NCI-H2227 treated with DMSO at 0.1 percent for 48 hours (cell line): Measurements from ENCODE around the gene ACSF3.
A peak's percentile ranks its signal among the peaks of the same experiment; 100 is the strongest.

Experiments
- DNase-seq: peaks from one replicate; lab custom pipeline; 2025; lab: John Stamatoyannopoulos, UW

ACSF3 gene

DNA sequence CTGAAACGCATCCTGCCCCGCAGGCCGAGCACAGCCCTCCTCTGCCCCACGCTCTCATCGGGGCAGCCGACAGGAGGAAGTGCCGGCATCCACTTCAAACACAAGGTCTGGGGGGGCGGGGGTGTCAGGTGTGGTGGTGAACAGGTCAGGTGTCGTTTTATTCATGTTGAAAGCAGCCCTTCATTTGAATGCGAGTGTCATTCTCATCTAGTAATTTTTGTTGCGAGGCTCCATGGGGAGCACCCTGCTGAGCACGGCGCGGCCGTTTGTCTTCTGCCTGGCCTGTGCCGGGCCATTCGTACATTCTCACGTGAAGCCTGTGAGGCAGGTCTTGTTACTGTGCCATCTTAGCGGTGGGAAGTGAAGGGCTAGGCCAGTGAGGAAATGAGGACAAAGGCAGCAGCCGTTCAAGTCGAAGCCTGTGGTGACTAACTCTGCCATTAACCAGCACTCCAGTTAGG is 1.9 kb downstream of the ACSF3 start:
- DNase-seq, result peak; percentile 51

- no peak for DNase-seq
Measured at GRCh38 chr16:89096042-89096717, 2.5 kb downstream of the ACSF3 start.

DNA sequence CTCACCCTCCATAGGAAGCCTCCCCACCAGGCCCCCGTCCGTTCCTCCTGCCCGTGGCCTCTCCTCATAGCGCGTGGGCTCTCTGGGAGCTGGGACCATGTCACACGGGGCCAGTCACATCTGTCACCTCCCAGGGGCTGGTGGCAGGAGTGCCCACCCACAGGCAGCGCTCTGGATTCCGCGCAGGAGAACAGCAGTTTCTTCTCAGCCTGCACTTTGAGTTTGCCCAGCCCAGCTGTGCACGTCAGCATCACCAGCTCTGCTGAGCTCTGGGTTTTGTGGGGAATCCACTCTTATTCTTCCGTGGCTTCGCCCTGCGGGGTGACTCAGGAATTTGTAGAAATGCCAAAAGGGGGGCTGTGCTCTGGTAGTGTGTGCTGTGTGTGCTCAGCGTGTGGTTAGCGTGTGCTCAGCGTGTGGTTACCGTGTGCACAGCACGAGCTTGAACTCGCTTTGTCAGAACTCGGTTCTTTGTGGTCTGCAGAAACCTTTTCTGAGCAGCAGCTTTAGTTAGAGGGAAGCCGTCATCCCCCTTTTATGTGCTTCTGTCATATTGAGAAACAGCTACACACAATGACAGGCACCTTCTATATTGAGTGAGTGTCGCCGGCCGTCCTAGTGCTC is 3.2 kb downstream of the ACSF3 start:
- DNase-seq, result no peak

GRCh38 chr16:89097392-89097772 is 3.7 kb downstream of the ACSF3 start:
- no peak for DNase-seq

- no peak for DNase-seq
Measured at GRCh38 chr16:89098767-89099430, 5.2 kb downstream of the ACSF3 start.

DNA sequence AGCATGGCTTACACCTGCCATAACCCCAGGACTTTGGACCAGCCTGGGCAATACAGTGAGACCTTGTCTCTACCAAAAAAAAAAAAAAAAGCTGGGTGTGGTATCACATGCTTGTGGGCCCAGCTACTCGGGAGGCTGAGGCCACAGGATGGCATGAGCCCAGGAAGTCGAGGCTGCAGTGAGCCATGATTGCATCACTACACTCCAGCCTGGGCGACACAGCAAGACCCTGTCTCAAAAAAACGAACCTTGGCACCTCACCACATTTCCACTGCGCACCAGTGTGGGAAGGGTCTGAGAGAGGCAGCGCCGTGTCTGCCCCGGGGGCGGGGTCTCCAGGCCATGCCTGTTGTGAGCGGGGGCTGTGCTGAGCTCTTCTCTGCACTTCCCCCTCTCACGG is 6.3 kb downstream of the ACSF3 start:
- no peak for DNase-seq

DNA sequence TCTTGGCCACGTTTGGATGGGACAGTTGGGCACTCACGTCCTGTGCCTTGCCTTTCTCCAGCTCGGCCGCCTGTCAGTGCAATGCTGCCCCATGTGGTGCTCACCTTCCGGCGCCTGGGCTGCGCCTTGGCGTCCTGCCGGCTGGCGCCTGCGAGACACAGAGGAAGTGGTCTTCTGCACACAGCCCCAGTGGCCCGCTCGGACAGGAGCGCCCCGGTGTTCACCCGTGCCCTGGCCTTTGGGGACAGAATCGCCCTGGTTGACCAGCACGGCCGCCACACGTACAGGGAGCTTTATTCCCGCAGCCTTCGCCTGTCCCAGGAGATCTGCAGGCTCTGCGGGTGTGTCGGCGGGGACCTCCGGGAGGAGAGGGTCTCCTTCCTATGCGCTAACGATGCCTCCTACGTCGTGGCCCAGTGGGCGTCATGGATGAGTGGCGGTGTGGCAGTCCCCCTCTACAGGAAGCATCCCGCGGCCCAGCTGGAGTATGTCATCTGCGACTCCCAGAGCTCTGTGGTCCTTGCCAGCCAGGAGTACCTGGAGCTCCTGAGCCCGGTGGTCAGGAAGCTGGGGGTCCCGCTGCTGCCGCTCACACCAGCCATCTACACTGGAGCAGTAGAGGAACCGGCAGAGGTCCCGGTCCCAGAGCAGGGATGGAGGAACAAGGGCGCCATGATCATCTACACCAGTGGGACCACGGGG is 7.1 kb downstream of the ACSF3 start:
- no peak for DNase-seq

DNA sequence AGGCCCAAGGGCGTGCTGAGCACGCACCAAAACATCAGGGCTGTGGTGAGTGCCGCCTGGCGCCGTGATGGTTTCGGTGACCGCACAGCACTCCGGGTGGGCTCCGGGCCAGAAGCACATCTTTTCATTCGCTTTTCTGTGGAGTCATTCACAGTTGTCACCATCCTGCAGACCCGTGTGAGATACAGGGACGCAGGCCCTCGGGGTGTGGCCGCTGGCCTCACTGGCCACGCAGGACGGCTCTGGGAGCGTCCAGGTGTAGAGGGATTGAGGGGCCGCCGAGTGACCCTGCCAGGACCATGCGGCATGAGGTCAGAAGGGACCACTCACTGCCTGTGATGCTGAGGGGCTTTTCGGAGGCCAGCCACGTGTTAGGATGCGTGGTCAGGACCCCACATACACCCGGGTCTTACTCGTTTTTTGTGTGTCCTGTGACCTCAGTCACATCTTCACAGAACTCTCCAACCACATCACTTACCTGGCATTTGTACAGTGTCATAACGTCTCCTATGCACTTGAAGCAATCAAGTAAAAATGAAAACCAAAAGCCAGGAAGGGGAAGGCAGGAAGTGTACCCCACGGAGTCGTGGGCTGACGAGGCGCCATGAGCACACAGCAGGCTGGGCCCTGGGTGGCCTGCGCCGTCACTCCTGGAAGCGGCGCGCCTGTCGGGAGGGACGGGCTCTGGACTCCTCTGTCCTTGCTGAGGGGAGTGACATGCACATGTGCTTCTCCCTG is 7.8 kb downstream of the ACSF3 start:
- DNase-seq, result no peak

DNA sequence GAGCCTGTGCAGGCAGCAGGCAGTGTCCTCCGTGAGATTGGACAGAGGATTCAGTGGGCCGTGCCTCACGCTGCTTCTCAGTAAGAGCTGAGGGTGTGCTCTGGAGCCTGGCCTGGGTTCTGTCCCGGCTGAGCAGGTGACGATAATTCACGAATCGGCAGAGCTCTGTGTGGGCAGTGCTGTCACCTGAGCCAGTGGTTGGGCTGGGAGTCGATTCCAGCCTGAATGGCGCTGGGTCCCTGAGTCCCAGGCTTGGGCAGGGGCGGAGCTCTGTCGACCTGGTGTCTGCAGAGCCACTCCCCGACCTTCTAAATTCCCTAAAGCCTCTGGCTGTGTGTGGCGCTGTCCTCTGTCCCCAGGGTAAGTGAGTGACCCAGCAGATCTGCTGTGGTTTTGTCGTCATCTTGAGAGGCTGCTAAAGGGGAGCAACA is 8.4 kb downstream of the ACSF3 start:
- no peak for DNase-seq

DNA sequence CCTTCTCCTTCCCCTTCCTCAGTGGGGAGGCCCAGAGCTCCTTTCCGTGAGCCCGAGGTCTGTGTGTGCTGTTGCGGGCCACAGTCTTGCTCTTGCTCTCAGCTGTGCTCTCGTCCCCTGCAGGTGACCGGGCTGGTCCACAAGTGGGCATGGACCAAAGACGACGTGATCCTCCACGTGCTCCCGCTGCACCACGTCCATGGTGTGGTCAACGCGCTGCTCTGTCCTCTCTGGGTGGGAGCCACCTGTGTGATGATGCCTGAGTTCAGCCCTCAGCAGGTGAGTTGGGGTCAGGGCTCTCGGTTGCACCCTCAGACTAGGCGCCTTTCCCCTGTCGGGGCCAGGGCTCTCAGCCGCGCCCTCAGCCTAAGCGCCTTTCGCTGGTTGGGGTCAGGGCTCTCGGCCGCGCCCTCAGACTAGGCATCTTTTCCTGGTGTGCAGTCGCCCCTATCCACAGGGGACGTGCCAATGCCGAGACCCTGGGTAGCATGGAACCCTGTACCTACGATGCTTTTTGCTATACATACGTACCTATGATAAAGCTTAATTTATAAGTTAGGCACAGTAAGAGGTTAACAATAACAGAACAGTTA is 8.9 kb downstream of the ACSF3 start:
- DNase-seq, result no peak

- no peak for DNase-seq
Measured at GRCh38 chr16:89103156-89103555, 9.5 kb downstream of the ACSF3 start.

DNA sequence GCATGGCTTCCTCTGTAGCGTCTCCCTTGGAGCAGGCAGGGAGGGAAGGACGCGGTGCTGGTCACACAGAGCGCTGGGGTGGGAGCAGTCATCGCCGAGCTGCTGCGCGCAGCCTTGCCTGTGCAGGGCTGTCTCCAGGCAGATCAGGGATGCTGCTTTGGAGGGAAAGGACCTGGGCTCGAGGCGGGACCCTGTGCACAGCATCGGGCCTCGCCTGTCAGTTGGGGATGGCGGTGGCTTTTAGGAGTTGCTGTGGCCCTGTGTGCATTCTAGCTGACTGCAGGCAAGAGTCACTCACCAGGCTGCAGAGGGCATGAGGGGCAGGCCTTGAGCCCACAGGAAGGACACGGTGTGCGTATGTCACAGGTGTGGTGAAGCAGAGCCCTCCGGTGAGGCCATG is 10.1 kb downstream of the ACSF3 start:
- no peak for DNase-seq

- DNase-seq, result no peak
Measured at GRCh38 chr16:89104303-89104702, 10.7 kb downstream of the ACSF3 start.

DNA sequence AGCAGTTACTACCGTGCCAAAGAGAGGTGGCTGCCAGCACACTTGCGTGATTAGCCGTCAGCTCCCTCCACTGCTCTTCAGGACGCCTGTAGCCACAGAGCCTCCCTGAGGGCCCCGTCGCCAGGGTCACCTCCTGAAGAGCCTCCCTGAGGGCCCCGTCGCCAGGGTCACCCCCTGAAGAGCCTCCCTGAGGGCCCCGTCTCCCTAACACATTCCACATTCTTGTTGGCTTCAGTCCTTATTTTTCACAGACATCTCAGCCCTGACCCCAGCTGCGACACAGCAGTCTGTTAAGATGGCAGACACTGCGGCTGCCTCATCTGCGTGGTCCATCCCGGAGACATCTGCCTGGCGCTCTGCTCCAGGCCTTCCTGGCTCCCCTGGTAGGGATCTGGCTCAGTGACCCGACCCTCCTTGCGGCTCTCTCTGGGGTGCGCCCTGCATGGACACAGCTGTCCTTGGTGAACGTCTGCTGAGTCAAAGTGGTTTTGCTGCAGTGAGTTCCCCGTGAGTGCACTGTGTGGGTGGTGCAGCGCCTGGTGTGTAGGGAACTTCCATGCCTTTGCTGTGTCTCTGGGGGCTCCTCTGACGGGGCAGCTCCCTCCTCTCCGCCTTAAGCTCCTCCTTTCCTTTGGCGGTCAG is 11.4 kb downstream of the ACSF3 start:
- no peak for DNase-seq

- DNase-seq, result no peak
Measured at GRCh38 chr16:89105599-89106151, 12.0 kb downstream of the ACSF3 start.

DNA sequence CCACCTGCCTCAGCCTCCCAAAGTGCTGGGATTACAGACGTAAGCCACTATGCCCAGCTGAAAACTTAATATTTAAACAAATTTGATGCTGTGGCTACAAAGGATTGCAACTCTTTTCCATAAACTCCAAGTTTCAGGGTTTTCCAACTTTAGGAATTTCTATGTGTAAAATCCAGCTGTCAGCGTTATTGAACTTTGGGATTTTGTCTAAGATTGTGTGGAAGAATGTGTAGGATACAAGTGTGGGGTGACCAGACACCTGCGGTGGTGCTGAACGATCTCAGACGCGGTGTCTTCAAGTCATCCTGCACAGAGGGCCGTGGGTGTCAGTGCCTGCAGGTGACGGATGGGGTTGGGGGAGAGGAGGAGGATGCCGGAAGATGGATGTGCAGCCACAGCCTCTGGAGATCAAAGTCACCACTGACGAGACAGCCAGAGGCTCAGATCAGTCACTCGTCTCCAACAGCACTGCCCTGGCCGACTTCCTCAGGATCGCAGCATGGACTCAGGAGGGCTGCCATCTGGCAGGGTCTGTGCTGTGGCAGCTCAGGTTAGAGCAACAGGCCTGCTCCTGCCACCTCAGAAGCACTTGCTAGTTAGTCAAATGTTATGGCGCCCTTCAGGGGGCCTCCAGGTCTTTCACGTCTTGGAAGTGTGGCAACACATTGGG is 13.0 kb downstream of the ACSF3 start:
- DNase-seq, result no peak

DNA sequence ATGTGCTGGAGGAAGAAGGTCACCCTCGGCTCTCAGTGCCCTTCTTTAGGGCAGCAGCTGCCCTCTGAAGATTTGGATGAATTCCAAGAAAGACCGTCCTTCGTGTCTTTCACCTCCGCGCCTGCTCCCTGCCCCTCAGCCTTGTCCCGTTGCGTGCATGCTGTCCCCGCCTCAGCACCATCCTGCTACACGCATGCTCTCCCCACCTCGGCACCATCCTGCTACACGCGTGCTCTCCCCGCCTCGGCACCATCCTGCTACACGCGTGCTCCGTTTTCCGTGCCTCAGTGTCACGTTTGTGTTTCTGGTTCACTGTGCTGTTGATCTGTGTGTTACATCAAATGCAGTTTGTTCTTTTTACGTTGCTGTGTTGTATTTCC is 13.5 kb downstream of the ACSF3 start:
- no peak for DNase-seq

GRCh38 chr16:89108416-89108815 is 14.8 kb downstream of the ACSF3 start:
- no peak for DNase-seq

DNA sequence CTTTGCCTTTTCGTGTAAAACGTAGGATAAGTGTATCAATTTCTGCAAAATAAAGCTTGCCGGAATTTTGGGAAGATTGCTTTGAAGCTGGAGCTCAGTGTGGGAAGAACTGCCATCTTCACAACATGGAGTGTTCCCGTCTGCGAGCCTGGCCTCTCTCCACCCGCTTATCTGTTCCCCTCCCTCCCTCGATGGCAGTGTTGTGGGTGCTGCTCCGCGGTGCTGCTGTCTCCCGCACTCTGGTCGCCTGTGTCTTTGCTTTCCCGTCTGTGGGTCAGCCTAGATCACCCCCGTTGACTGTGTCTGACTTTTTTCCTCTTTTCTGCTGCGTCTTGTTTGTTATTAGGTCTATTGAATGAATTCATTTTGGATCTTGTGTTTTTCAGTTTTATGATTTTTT is 17.0 kb downstream of the ACSF3 start:
- no peak for DNase-seq

- DNase-seq, result no peak
Measured at GRCh38 chr16:89111263-89111662, 17.6 kb downstream of the ACSF3 start.
